ENCODE results near the gene MSX1. TPM values are rescaled to one million over a fixed set of nuclear protein-coding genes. Genes with fewer than 3 reads are reported as not detected.

Gene MSX1
- total RNA-seq, 1 experiment from 2014 or later: 4.7 TPM

DNA sequence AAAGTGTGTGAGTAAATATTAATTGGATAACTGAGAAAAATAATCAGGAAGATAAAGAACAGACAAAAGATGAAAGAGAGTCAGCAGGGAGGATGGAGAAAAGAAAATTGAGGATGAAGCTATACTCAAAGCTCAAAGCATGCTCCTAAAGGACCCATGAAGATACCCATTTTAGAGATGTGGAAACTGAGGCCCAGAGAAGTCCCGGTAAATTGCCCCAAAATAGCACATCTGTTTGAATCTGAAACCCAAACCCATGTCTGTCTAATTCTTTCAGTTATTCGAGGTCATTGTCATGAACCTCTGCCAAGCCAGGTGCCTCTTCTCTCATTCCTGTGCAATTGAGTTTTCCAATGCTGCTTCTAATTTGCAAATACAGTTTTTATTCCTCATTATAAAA, 29.6 kb upstream of the MSX1 start:
- TF ChIP-seq, protein P1, sequence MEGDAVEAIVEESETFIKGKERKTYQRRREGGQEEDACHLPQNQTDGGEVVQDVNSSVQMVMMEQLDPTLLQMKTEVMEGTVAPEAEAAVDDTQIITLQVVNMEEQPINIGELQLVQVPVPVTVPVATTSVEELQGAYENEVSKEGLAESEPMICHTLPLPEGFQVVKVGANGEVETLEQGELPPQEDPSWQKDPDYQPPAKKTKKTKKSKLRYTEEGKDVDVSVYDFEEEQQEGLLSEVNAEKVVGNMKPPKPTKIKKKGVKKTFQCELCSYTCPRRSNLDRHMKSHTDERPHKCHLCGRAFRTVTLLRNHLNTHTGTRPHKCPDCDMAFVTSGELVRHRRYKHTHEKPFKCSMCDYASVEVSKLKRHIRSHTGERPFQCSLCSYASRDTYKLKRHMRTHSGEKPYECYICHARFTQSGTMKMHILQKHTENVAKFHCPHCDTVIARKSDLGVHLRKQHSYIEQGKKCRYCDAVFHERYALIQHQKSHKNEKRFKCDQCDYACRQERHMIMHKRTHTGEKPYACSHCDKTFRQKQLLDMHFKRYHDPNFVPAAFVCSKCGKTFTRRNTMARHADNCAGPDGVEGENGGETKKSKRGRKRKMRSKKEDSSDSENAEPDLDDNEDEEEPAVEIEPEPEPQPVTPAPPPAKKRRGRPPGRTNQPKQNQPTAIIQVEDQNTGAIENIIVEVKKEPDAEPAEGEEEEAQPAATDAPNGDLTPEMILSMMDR (conservative IDR thresholded peaks at IDR 0.05; ENCODE audit: low read depth, low read length): no peak
- no peak for TF ChIP-seq EZH2 (IDR thresholded peaks at IDR 0.05; ENCODE audit: borderline replicate concordance, low read depth, low read length, poor library complexity, severe bottlenecking)
- Histone ChIP-seq H3K4me1 (ENCODE audit: insufficient read depth, low read length, poor library complexity, severe bottlenecking) (no peaks in the 10 kb centered on the region), H3K27ac (ENCODE audit: low read depth, low read length, poor library complexity, severe bottlenecking) (no peak overlapping the region), H3K27me3 (replicated peaks; ENCODE audit: insufficient read depth, low read depth, low read length, poor library complexity) (peaks cover 4% of the 10 kb centered on the region), H3K9me3 (ENCODE audit: low read depth, low read length, poor library complexity, severe bottlenecking) (no peaks in the 10 kb centered on the region), H3K36me3 (ENCODE audit: insufficient read depth, low read length, poor library complexity, severe bottlenecking) (no peaks in the 10 kb centered on the region), H3K4me3 (ENCODE audit: low read depth, low read length, poor library complexity, severe bottlenecking) (no peak overlapping the region)
- no TSS peak for BruUV-seq (replicated peaks)
- intact Hi-C loops (cut with micrococcal nuclease; ENCODE audit: unreplicated experiment): no loop called here
- ChIA-PET POLR2A (ENCODE audit: low non-redundant PET) (no interaction called here), CTCF (no interaction called here)
- DNase-seq (ENCODE audit: low spot score): no peak

DNA sequence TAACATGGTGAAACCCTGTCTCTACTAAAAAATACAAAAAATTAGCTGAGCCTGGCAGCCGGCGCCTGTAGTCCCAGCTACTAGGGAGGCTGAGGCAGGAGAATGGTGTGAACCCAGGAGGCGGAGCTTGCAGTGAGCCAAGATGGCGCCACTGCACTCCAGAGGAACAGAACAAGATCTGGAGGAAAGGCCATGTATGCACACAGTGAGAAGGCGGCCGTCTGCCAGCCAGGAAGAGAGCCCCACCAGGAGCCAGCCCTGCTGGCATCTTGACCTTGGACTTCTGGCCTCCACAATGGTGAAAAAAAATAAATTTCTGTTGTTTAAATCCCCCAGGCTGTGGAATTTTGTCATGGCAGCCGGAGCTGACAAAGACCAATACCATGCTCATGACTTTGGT, 28.2 kb upstream of the MSX1 start:
- POLR2A ChIA-PET (ENCODE audit: low non-redundant PET): no interaction called here
- BruUV-seq (replicated peaks): no TSS peak
- Histone ChIP-seq H3K9me3 (ENCODE audit: low read depth, low read length, poor library complexity, severe bottlenecking) (no peaks in the 10 kb centered on the region), H3K36me3 (ENCODE audit: insufficient read depth, low read length, poor library complexity, severe bottlenecking) (no peaks in the 10 kb centered on the region), H3K4me3 (ENCODE audit: low read depth, low read length, poor library complexity, severe bottlenecking) (no peak overlapping the region), H3K27me3 (replicated peaks; ENCODE audit: insufficient read depth, low read depth, low read length, poor library complexity) (peaks cover 4% of the 10 kb centered on the region), H3K27ac (ENCODE audit: low read depth, low read length, poor library complexity, severe bottlenecking) (no peak overlapping the region), H3K4me1 (ENCODE audit: insufficient read depth, low read length, poor library complexity, severe bottlenecking) (no peaks in the 10 kb centered on the region)
- TF ChIP-seq EZH2 (IDR thresholded peaks at IDR 0.05; ENCODE audit: borderline replicate concordance, low read depth, low read length, poor library complexity, severe bottlenecking): no peak
- intact Hi-C loops (cut with micrococcal nuclease; ENCODE audit: unreplicated experiment): no loop called here
- CTCF ChIA-PET: no interaction called here
- DNase-seq (ENCODE audit: low spot score): no peak

DNA sequence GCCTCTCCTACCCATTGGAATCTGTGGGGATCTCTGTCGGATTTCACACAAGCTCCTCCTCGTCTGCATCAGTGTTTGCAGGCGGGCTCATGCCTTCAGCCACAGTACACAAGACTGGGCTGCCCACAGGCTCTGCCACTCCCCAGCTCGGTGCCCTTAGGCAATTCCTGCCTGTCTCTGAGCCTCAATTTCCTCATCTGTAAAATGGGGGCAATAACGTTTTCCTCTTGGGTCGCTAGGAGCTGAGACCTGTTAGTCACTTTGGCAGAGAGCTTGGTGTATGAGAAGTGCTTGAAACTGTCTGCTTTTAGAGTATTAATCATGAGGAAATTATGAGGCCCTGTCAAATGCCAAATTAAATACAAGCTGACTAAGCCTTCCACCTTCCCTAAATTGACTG, 27.6 kb upstream of the MSX1 start:
- intact Hi-C loops (cut with micrococcal nuclease; ENCODE audit: unreplicated experiment): no loop called here
- Histone ChIP-seq H3K9me3 (ENCODE audit: low read depth, low read length, poor library complexity, severe bottlenecking) (no peaks in the 10 kb centered on the region), H3K4me1 (ENCODE audit: insufficient read depth, low read length, poor library complexity, severe bottlenecking) (no peaks in the 10 kb centered on the region), H3K27me3 (replicated peaks; ENCODE audit: insufficient read depth, low read depth, low read length, poor library complexity) (peaks cover 4% of the 10 kb centered on the region), H3K36me3 (ENCODE audit: insufficient read depth, low read length, poor library complexity, severe bottlenecking) (no peaks in the 10 kb centered on the region), H3K27ac (ENCODE audit: low read depth, low read length, poor library complexity, severe bottlenecking) (no peak overlapping the region), H3K4me3 (ENCODE audit: low read depth, low read length, poor library complexity, severe bottlenecking) (no peak overlapping the region)
- TF ChIP-seq, protein P1 (conservative IDR thresholded peaks at IDR 0.05; ENCODE audit: low read depth, low read length): no peak
- POLR2A ChIA-PET (ENCODE audit: low non-redundant PET): no interaction called here
- CTCF ChIA-PET: no interaction called here
- no peak for DNase-seq (ENCODE audit: low spot score)
- BruUV-seq (replicated peaks): no TSS peak

DNA sequence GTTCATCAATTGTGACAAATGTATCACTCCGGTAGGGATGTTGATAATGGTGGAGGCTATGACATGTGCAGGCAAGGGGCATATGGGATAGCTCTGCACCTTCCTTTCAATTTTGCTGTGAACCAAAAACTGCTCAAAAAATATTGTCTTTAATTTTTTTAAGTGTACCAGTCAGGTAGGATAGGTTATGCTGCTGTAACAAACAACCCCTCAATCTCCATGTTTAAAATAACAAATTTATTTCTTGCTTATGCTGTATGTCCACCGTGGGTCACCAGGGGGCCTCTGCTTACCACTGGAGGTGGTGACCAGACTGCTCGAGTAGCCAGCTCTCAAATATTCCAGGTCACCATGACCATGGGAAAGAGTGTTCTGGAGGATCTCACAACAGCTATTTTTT, 23.4 kb upstream of the MSX1 start:
- intact Hi-C loops (cut with micrococcal nuclease; ENCODE audit: unreplicated experiment): no loop called here
- H3K27me3 ChIP-seq (replicated peaks; ENCODE audit: insufficient read depth, low read depth, low read length, poor library complexity): peaks cover 4% of the 10 kb centered on the region
- BruUV-seq (replicated peaks): no TSS peak
- no peaks in the 10 kb centered on the region for H3K4me1 ChIP-seq (ENCODE audit: insufficient read depth, low read length, poor library complexity, severe bottlenecking)
- no peak overlapping the region for H3K4me3 ChIP-seq (ENCODE audit: low read depth, low read length, poor library complexity, severe bottlenecking)
- no peaks in the 10 kb centered on the region for H3K9me3 ChIP-seq (ENCODE audit: low read depth, low read length, poor library complexity, severe bottlenecking)
- TF ChIP-seq, protein P1 (conservative IDR thresholded peaks at IDR 0.05; ENCODE audit: low read depth, low read length): no peak
- no peak overlapping the region for H3K27ac ChIP-seq (ENCODE audit: low read depth, low read length, poor library complexity, severe bottlenecking)
- ChIA-PET CTCF (no interaction called here), POLR2A (ENCODE audit: low non-redundant PET) (no interaction called here)
- no peaks in the 10 kb centered on the region for H3K36me3 ChIP-seq (ENCODE audit: insufficient read depth, low read length, poor library complexity, severe bottlenecking)
- DNase-seq (ENCODE audit: low spot score): no peak
